HG03378 (cell line): ENCODE measurements around the gene LCN9.
"Not testable (repeated sequence)": the region's sequence is repeated elsewhere in the genome, so short reads cannot be mapped to it uniquely, and the experiment has no call there.

Experiments used
- ATAC-seq: cut with Tn5 transposase; IDR thresholded peaks from one replicate; pipeline ENCODE4 v1.9.1; 2021; ENCODE audit warnings: mild to moderate bottlenecking, moderate library complexity; ENCODE audit not compliant: unreplicated experiment

LCN9 gene

GRCh38 chr9:135670721-135671590 is 7.8 kb downstream of the LCN9 start:
- no peak for ATAC-seq

DNA sequence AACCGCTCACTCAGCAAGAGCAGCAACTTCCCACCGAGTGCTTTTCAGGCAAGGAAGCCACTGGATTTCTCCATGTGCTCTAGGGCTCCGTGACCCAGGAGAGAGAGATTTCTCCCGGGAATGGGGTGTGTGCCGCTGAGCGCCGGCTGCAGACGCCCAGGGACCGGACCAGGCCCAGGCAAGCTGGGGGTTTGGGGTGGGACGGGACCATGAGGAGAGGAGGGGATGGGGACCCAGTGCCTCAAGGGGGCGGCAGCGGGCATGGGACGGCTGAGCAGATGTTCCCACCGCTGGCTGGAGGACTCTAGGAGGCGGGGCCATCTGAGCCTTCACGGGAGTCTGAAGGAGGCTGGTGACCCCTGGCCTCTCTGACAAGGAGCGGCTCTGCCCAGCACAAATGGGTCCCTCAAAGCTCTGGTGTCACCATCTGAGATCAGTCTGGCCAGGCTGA is 8.5 kb downstream of the LCN9 start:
- no peak for ATAC-seq

DNA sequence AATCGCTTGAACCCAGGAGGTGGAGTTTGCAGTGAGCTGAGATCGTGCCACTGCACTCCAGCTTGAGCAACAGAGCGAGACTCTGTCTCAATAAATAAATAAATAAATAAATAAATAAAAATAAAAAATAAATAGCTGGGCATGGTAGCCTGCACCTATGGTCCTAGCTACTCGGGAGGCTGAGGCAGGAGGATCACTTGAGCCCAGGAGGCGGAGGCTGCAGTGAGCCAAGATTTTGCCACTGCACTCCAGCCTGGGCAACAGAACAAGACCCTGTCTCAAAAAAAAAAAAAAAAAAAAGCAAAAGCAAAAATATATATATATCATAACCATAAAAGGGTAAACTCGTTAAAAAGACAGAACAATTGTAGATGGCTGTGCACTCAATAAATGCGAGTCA is 9.7 kb downstream of the LCN9 start:
- not testable (repeated sequence) for ATAC-seq

DNA sequence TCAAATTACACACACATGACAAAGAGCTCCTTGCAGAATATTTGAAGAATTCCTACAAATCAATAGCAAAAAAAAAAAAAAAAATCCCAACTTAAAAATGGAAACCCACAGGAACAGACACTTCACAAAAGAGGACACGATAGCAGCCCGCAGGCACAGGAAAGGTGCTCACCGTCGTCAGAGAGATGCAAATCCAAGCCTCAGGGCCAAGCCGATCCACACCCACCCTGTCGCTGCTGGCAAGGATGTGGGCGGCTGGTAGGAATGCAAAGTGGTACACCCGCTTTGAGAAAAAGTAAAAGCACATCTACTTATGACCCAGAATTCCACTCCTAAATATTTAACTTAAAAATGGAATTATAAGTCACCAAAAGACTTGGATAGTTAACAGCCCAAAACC is 10.8 kb downstream of the LCN9 start:
- ATAC-seq = no peak

DNA sequence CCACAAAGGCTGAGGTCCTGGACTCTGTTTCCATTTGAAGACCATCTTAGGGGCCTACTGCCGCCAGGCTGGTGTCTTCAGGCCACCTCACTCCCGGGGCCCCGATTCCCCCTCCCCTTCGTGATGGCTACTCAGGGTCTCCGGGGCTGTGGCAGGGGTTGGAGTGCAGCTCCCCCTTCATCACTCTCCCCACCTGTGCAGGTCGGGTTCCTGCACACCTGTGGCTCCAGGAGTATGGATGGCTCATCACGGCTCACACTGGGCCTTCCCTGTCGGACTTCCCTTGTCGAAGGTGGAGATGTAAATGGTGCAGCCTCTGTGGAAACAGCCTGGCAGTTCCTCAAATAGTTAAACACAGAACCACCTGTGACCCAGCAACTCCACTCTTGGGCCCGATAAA is 11.9 kb downstream of the LCN9 start:
- ATAC-seq = no peak

DNA sequence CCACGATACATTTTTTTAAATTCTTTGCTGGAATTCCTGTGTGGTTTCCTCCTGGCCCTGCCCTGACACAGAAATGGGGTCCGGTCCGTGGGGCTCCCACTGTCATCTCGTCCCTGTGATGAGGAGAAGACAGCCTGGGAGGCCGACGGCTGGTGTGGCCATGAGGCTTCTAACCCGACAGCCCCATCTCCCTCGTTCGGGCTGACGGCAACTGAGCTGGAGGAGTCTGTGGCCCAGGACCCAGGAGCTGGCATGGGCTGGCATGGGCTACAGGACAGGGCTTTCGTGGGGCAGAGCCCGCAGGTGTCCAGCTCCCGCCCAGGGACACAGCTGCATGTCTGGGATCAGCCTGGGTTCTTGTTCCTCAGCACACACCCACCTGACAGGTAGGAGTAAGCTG is 13.8 kb downstream of the LCN9 start:
- no peak for ATAC-seq

- no peak for ATAC-seq
These were observed 14.6 kb downstream of the LCN9 start for GRCh38 chr9:135677641-135678168.

- ATAC-seq = no peak
These were observed 15.3 kb downstream of the LCN9 start for GRCh38 chr9:135678236-135679017.

DNA sequence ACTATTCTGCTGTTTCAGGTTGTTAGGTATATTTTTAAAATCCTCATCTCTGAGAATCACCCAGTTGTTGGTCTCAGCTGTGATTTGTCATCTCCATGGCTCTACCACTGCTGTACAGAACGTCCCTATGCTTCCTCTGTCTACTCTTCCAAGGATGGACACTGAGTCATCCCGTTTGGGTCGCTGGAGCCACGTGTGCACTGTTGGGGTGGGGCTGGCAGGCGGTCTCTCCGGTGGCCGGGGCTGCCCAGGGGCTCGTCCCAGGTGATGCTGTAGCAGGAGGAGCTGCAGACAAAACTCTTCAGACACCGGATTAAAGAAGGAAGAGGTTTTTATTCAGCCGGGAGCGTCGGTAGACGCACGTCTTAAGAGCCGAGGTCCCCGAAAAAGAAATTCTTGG is 16.9 kb downstream of the LCN9 start:
- ATAC-seq = no peak

DNA sequence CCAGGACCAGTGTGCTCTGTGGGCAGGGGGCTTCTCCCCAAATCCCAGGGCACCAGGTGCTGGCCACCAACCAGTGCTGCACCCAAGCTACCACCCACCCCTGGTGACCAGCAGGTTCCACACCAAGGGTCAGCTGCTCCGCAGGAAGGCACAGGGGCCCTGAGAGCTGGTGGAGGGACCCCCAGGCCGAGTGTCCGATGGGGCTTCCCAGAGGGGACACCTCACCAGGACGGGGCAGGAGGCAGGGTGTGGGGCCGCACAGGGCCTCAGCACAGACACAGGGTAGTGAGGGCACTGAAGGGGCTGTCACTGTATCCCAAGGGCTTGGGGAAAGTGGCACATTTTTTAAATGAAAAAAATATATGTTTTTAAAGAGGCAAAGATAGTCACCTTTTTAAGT is 18.1 kb downstream of the LCN9 start:
- no peak for ATAC-seq

DNA sequence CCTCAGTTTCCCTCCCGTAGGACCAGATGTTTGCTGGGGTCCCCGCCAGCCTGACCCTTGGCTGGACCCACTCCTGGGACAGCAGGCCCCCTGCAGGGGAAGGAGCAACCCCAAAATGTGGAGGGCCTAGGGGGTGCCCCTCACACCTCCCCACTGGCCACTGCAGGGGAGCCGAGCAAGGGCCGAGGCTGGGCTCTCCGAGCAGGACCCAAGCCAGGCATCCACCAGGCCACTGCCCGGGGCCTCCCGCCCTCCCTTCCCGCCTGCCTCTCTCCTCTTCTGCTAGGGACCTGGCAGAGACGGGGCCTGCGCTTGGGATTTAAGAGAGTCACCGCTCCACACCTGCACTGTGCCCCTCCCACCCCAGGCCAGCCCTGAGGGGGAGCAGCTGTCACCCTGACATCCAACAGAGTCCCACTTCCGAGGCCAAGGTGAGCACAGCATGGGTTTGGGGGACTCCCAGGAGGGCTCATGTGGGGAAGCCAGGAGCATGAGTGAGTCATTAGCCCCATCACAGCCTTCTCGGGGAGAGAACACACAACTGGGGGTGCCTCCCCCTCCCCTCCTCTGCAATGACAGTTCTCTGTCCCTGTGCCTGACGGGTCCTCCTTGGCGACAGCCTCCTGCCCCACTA is 20.4 kb downstream of the LCN9 start:
- ATAC-seq = no peak

DNA sequence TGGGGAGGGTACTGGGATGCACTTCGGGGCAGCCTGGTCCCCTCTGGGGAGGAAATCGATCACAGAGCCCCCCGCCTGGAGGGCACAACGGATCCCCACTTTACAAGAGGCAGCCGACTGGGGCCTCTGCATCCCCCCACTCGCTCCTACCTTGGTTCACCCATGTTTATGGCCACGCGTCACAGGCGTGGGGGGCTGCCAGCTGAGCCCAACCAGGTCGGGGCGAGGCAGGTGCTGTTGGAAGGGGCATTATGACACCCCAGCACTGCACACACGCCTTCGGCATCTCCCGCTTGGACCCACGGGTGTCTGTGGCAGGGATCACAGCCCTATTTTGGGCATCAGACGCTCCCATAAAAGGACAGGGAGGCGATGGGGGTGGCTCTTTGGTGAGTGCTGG is 21.6 kb downstream of the LCN9 start:
- ATAC-seq = no peak

- ATAC-seq = no peak
These were observed 24.1 kb downstream of the LCN9 start for GRCh38 chr9:135687216-135687615.

GRCh38 chr9:135689011-135689410 is 25.9 kb downstream of the LCN9 start:
- ATAC-seq = no peak

DNA sequence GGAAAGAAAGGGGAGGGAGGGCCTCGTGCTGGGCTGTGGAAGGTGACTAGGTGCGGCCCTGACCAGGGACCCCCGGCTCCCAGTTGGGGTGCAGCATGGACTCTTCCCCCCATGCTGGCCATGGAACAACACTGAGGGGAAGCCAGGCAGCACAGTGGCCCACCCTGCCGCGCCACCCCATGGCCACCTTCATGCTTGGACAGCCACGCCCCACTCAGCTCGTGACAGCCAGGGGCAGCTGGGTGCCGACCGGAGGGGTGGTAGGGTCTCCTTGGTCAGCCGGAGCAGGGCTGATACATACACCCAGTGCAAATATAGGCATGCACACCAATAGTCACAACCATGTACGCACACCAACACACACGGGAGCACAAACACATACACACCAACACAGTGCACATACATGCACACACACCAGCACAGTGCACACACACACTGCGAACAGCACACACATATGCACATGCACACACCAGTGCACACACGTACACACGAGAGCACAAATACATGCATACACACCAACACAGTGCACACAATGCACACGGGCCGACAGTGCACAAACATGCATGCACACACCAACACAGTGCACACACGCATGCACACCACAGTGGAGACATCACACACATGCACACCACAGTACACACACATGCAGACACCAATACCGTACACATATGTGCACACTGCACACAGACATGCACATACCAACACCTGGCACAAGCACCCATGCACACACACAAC is 27.9 kb downstream of the LCN9 start:
- ATAC-seq = no peak

DNA sequence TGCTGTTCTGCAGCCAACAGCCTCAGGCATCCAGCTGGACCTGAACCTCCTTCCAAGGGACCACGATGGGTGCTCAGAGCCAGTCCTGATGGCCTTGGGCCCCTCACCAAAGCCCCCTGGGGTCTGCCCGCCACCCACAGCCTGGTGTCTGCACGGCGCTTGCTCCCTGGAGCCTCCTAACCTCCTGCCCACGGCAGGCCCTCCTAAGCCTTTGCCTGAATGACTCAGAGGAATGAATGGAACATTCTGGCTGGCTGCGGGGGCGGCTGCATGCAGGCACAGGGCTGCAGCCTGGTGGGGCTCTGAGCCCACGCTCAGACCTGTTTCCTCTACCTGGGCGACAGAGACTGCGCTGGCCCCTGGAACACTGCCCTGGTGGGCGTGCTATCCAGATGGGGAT is 29.3 kb downstream of the LCN9 start:
- no peak for ATAC-seq

- ATAC-seq = no peak
These were observed 30.2 kb downstream of the LCN9 start for GRCh38 chr9:135693265-135693664.

- no peak for ATAC-seq
These were observed 30.7 kb downstream of the LCN9 start for GRCh38 chr9:135693771-135694170.

GRCh38 chr9:135694414-135694813 is 31.3 kb downstream of the LCN9 start:
- no peak for ATAC-seq

GRCh38 chr9:135695036-135695435 is 31.9 kb downstream of the LCN9 start:
- ATAC-seq = no peak

- no peak for ATAC-seq
These were observed 32.5 kb downstream of the LCN9 start for GRCh38 chr9:135695642-135696041.
